HCT116 (cell line): Measurements from ENCODE around the gene MANBA. TPM values are rescaled to one million over a fixed set of nuclear protein-coding genes. Genes with fewer than 3 reads are reported as not detected.

ENCODE experiments used
- ATAC-seq: fragments of 200-7000 bp; cut with Tn5 transposase; 2 replicates; pipeline ENCODE4 v1.9.1; 2020; ENCODE audit warnings: mild to moderate bottlenecking, moderate library complexity
- BruUV-seq: library from RNA; stranded (reverse); fragments of 400-500 nt; replicated peaks from 2 replicates; lab custom pipeline; 2021; lab: Mats Ljungman, UMichigan
- CTCF ChIA-PET: fragments of 300-600 bp; sonication (Branson Sonifier 250); formaldehyde crosslinking; loops from one replicate; lab custom pipeline; 2021; ENCODE audit warnings: antibody characterized with exemption; lab: Charles Lee
- POLR2A ChIA-PET: fragments of 300-600, 350-600 bp; sonication (Branson Sonifier 250); formaldehyde crosslinking; loops from one replicate; lab custom pipeline; 2021; ENCODE audit warnings: antibody characterized with exemption; lab: Charles Lee
- RAD21 ChIA-PET, 2 experiments: fragments of 300-600 bp; sonication (Branson Sonifier 250); formaldehyde crosslinking; loops; one replicate each; lab custom pipeline; 2023; ENCODE audit warnings: low total read pairs in 2 of 2; ENCODE audit not compliant: uncharacterized antibody in 2 of 2, unreplicated experiment in 2 of 2, low non-redundant PET in 1 of 2; lab: Charles Lee
- DNase-seq: peaks from one replicate; pipeline ENCODE4 v3.0.0-alpha.2; 2010; ENCODE audit warnings: low read depth, low spot score
- H2AFZ ChIP-seq: fragments of 200-600 bp; shearing (Covaris generic), sonication (generic); 2 replicates; pipeline ENCODE4 v1.6.1; 2017; ENCODE audit warnings: low read depth, mixed run types, mixed read lengths, antibody characterized with exemption, low read length; ENCODE audit not compliant: poor library complexity, severe bottlenecking
- H3K27ac ChIP-seq: 2 replicates; pipeline ENCODE4 v1.5.1; 2012; ENCODE audit warnings: low read depth, low read length
- H3K27me3 ChIP-seq: fragments of 200-600 bp; sonication (generic); 2 replicates; pipeline ENCODE4 v1.6.1; 2016; ENCODE audit warnings: mixed run types, low read length, mixed read lengths; ENCODE audit not compliant: insufficient read depth
- H3K36me3 ChIP-seq, 2 experiments: fragments of 200-500 bp in 1 of 2; fragments of 200-600 bp in 1 of 2; sonication (Bioruptor generic) in 1 of 2; sonication (generic) in 1 of 2; 2 replicates each; pipeline versions ENCODE4 v1.5.1 to v1.6.1; 2014 to 2016; ENCODE audit warnings: low read length in 2 of 2, inconsistent platforms in 1 of 2, mixed read lengths in 1 of 2, mixed run types in 1 of 2; ENCODE audit not compliant: insufficient read depth in 2 of 2, control insufficient read depth in 1 of 2
- H3K4me1 ChIP-seq, 2 experiments: fragments of 200-600 bp in 1 of 2; sonication (generic) in 1 of 2; 2 replicates each; pipeline versions ENCODE4 v1.5.1 to v1.6.1; 2012 to 2017; ENCODE audit warnings: low read length in 2 of 2, inconsistent platforms in 1 of 2, mild to moderate bottlenecking in 1 of 2, mixed read lengths in 1 of 2, mixed run types in 1 of 2, moderate library complexity in 1 of 2; ENCODE audit not compliant: insufficient read depth in 2 of 2, control insufficient read depth in 1 of 2
- H3K4me2 ChIP-seq: fragments of 200-600 bp; sonication (generic); 2 replicates; pipeline ENCODE4 v1.6.1; 2017; ENCODE audit warnings: mixed run types, low read length, mixed read lengths
- H3K4me3 ChIP-seq, 2 experiments: fragments of 200-600 bp in 1 of 2; sonication (generic) in 1 of 2; replicated peaks in 1 of 2; 2 replicates each; pipeline ENCODE4 v1.5.1; 2011 to 2016; ENCODE audit warnings: low read length in 2 of 2, control low read depth in 1 of 2, low read depth in 1 of 2, mild to moderate bottlenecking in 1 of 2, mixed read lengths in 1 of 2, mixed run types in 1 of 2
- H3K79me2 ChIP-seq: fragments of 200-600 bp; sonication (generic); 2 replicates; pipeline ENCODE4 v1.6.1; 2017; ENCODE audit warnings: mild to moderate bottlenecking, mixed run types, low read length, moderate library complexity, mixed read lengths; ENCODE audit not compliant: insufficient read depth
- H3K9ac ChIP-seq: fragments of 200-600 bp; sonication (generic); 2 replicates; pipeline ENCODE4 v1.6.1; 2016; ENCODE audit warnings: low read length, mixed read lengths
- H3K9me2 ChIP-seq: fragments of 200-600 bp; sonication (generic), shearing (Covaris generic); 2 replicates; pipeline ENCODE4 v1.6.1; 2017; ENCODE audit warnings: mixed run types, mild to moderate bottlenecking, moderate library complexity; ENCODE audit not compliant: insufficient read depth
- H3K9me3 ChIP-seq, 2 experiments: fragments of 200-500 bp in 1 of 2; fragments of 200-600 bp in 1 of 2; sonication (Bioruptor generic) in 1 of 2; sonication (generic) in 1 of 2; 2 replicates each; pipeline ENCODE4 v1.6.1; 2014 to 2017; ENCODE audit warnings: low read length in 2 of 2, mixed read lengths in 2 of 2, inconsistent platforms in 1 of 2, low read depth in 1 of 2, mild to moderate bottlenecking in 1 of 2, mixed run types in 1 of 2, moderate library complexity in 1 of 2; ENCODE audit not compliant: control insufficient read depth in 1 of 2, insufficient read depth in 1 of 2
- H4K20me1 ChIP-seq: fragments of 200-600 bp; sonication (generic), shearing (Covaris generic); 2 replicates; pipeline ENCODE4 v1.6.1; 2017; ENCODE audit warnings: mixed run types, mild to moderate bottlenecking, moderate library complexity; ENCODE audit not compliant: insufficient read depth
- CEBPB ChIP-seq: IDR thresholded peaks from 2 replicates; pipeline ENCODE4 v1.6.1; 2012; ENCODE audit warnings: low read depth
- EGR1 ChIP-seq: IDR thresholded peaks from 2 replicates; pipeline ENCODE4 v1.6.1; 2012; ENCODE audit warnings: low read depth
- ELF1 ChIP-seq: IDR thresholded peaks from 2 replicates; pipeline ENCODE4 v1.6.1; 2012; ENCODE audit warnings: low read depth, borderline replicate concordance
- EZH2 ChIP-seq: fragments of 200-600 bp; sonication (generic); IDR thresholded peaks from 2 replicates; pipeline ENCODE4 v1.6.1; 2017; ENCODE audit warnings: antibody characterized with exemption, mixed run types
- FOSL1 ChIP-seq: IDR thresholded peaks from 2 replicates; pipeline ENCODE4 v1.6.1; 2012; ENCODE audit warnings: low read depth
- JUND ChIP-seq: IDR thresholded peaks from 2 replicates; pipeline ENCODE4 v1.6.1; 2012
- POLR2A ChIP-seq: IDR thresholded peaks from 2 replicates; pipeline ENCODE4 v1.7.0; 2011; ENCODE audit warnings: borderline replicate concordance; ENCODE audit not compliant: insufficient read depth, insufficient read length; ENCODE audit errors: extremely low read depth
- POLR2AphosphoS5 ChIP-seq: IDR thresholded peaks from 2 replicates; pipeline ENCODE4 v1.6.1; 2011; ENCODE audit warnings: mild to moderate bottlenecking, low read depth, low read length, moderate library complexity
- RAD21 ChIP-seq: IDR thresholded peaks from 2 replicates; pipeline ENCODE4 v1.6.1; 2012; ENCODE audit warnings: low read depth, mild to moderate bottlenecking
- SP1 ChIP-seq: IDR thresholded peaks from 2 replicates; pipeline ENCODE4 v1.6.1; 2012; ENCODE audit warnings: low read depth
- SRF ChIP-seq: IDR thresholded peaks from 2 replicates; pipeline ENCODE4 v1.6.1; 2012; ENCODE audit warnings: low read depth
- TCF7L2 ChIP-seq: IDR thresholded peaks from 2 replicates; pipeline ENCODE4 v1.7.0; 2011; ENCODE audit warnings: borderline replicate concordance, inconsistent platforms; ENCODE audit not compliant: insufficient read depth, insufficient read length; ENCODE audit errors: extremely low read depth
- YY1 ChIP-seq: IDR thresholded peaks from 2 replicates; pipeline ENCODE4 v1.6.1; 2011; ENCODE audit warnings: low read length, low read depth, moderate library complexity, mild to moderate bottlenecking; ENCODE audit not compliant: insufficient replicate concordance; ENCODE audit errors: extremely low read depth
- ZFX ChIP-seq: fragments of 450-650 bp; IDR thresholded peaks from 2 replicates; pipeline ENCODE4 v1.6.1; 2017
- intact Hi-C: fragments of 100-400 bp; cut with micrococcal nuclease; formaldehyde crosslinking; loops from 2 replicates; pipeline ENCODE4 v1.10.0; 2022
- total RNA-seq: library from RNA; stranded (reverse); gene quantifications from one replicate; pipeline ENCODE4 v1.2.1, GENCODE V29; 2021; ENCODE audit not compliant: unreplicated experiment
- TF ChIP-seq, protein P1 (sequence below): IDR thresholded peaks from 2 replicates; pipeline ENCODE4 v1.6.1; 2012
- TF ChIP-seq, protein P2 (sequence below): IDR thresholded peaks from 2 replicates; pipeline ENCODE4 v1.6.1; 2012; ENCODE audit warnings: low read depth
- TF ChIP-seq, protein P3 (sequence below): IDR thresholded peaks from 2 replicates; pipeline ENCODE4 v1.6.1; 2011; ENCODE audit warnings: mild to moderate bottlenecking, low read length, moderate library complexity; ENCODE audit not compliant: insufficient replicate concordance; ENCODE audit errors: extremely low read depth
- TF ChIP-seq, protein P4 (sequence below): IDR thresholded peaks from 2 replicates; pipeline ENCODE4 v1.6.1; 2012

MANBA gene
- total RNA-seq, 1 experiment from 2014 or later, result 21.3 TPM

DNA sequence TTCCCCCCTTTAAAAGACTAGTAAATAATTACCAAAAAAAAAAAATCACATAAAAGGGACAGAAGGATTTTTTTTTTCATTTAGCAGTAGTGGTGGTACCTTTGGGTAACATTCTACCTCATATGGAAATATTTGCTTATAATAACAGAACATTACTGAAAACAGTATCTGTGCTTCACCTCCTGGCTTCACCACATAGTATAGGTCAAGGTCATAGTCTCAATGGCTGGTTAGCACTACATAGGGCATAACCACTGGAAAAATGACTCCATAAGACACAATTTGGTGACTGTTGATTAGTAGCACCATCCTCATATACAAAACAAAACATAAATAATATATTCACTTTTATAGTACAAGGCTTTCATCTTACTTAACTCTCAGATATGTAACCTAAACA lies 34.7 kb downstream of the MANBA start:
- intact Hi-C loops, result no loop called here
- BruUV-seq, result no TSS peak
- Histone ChIP-seq H3K4me1 (no peaks in the 10 kb centered on the region), H3K36me3 (no peaks in the 10 kb centered on the region), H3K79me2 (no peaks in the 10 kb centered on the region), H3K4me2 (no peak overlapping the region), H3K27ac (no peak overlapping the region), H3K9me3 (no peaks in the 10 kb centered on the region), H3K27me3 (no peaks in the 10 kb centered on the region), H4K20me1 (no peaks in the 10 kb centered on the region), H3K4me3 (no peak overlapping the region), H3K9ac (no peak overlapping the region), H2AFZ (no peak overlapping the region), H3K9me2 (no peaks in the 10 kb centered on the region)
- DNase-seq, result no peak
- ChIA-PET CTCF (interaction anchor here (0.6 kb wide), 1 partner anchor 295 kb away, joined by 3 read pairs; no protein-coding TSS in a partner anchor), POLR2A (no interaction called here), RAD21 (no interaction called here)
- ATAC-seq, result no peak
- no peak for TF ChIP-seq POLR2AphosphoS5
- TF ChIP-seq YY1, result no peak
- TF ChIP-seq EGR1, result no peak
- TF ChIP-seq POLR2A, result no peak
- TF ChIP-seq, protein P1, sequence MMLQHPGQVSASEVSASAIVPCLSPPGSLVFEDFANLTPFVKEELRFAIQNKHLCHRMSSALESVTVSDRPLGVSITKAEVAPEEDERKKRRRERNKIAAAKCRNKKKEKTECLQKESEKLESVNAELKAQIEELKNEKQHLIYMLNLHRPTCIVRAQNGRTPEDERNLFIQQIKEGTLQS, result no peak
- TF ChIP-seq ZFX, result no peak
- no peak for TF ChIP-seq FOSL1
- no peak for TF ChIP-seq CEBPB
- no peak for TF ChIP-seq TCF7L2
- TF ChIP-seq RAD21, result no peak
- TF ChIP-seq, protein P2, sequence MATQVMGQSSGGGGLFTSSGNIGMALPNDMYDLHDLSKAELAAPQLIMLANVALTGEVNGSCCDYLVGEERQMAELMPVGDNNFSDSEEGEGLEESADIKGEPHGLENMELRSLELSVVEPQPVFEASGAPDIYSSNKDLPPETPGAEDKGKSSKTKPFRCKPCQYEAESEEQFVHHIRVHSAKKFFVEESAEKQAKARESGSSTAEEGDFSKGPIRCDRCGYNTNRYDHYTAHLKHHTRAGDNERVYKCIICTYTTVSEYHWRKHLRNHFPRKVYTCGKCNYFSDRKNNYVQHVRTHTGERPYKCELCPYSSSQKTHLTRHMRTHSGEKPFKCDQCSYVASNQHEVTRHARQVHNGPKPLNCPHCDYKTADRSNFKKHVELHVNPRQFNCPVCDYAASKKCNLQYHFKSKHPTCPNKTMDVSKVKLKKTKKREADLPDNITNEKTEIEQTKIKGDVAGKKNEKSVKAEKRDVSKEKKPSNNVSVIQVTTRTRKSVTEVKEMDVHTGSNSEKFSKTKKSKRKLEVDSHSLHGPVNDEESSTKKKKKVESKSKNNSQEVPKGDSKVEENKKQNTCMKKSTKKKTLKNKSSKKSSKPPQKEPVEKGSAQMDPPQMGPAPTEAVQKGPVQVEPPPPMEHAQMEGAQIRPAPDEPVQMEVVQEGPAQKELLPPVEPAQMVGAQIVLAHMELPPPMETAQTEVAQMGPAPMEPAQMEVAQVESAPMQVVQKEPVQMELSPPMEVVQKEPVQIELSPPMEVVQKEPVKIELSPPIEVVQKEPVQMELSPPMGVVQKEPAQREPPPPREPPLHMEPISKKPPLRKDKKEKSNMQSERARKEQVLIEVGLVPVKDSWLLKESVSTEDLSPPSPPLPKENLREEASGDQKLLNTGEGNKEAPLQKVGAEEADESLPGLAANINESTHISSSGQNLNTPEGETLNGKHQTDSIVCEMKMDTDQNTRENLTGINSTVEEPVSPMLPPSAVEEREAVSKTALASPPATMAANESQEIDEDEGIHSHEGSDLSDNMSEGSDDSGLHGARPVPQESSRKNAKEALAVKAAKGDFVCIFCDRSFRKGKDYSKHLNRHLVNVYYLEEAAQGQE, result no peak
- TF ChIP-seq SRF, result no peak
- TF ChIP-seq, protein P3, sequence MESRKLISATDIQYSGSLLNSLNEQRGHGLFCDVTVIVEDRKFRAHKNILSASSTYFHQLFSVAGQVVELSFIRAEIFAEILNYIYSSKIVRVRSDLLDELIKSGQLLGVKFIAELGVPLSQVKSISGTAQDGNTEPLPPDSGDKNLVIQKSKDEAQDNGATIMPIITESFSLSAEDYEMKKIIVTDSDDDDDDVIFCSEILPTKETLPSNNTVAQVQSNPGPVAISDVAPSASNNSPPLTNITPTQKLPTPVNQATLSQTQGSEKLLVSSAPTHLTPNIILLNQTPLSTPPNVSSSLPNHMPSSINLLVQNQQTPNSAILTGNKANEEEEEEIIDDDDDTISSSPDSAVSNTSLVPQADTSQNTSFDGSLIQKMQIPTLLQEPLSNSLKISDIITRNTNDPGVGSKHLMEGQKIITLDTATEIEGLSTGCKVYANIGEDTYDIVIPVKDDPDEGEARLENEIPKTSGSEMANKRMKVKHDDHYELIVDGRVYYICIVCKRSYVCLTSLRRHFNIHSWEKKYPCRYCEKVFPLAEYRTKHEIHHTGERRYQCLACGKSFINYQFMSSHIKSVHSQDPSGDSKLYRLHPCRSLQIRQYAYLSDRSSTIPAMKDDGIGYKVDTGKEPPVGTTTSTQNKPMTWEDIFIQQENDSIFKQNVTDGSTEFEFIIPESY, result no peak
- no peak for TF ChIP-seq ELF1
- TF ChIP-seq JUND, result no peak
- TF ChIP-seq, protein P4, sequence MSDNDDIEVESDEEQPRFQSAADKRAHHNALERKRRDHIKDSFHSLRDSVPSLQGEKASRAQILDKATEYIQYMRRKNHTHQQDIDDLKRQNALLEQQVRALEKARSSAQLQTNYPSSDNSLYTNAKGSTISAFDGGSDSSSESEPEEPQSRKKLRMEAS, result no peak
- no peak for TF ChIP-seq SP1
- no peak for TF ChIP-seq EZH2
